GM18867 (cell line): ENCODE results near the gene SLX4.

Source experiments
- ATAC-seq: cut with Tn5 transposase; IDR thresholded peaks from one replicate; pipeline ENCODE4 v1.9.1; 2021; ENCODE audit warnings: mild to moderate bottlenecking, moderate library complexity; ENCODE audit not compliant: unreplicated experiment

Gene SLX4

DNA sequence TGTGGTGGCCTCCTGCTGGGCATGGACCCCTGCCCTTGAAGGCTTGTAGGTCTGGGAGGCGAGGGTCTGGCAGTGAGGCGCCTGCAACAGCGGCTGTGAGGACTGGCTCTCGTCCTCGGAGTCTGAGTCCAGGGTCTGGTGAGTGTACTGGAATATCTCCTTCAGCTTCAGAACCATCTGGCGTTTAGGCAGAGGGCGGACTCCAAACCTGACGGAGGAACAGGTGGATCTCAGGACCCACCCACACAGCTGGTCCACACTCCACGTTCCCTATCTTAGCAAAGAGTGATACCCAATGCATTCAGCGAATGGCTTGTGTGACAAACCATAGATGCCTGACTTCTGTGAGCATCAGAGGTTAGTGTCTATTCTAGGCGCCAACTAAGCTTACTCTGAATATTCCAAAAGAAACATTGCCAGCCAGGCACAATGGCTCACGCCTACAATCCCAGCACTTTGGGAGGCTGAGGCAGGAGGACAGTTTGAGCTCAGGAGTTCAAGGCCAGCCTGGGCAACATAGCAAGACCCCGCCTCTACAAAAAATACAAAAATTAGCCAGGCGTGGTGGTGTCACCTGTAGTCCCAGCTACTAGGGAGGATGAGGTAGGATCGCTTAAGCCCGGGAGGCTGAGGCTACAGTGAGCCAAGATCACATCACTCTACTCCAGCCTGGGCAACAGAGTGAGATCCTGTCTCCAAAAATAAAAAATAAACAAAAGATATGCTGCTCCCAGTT lies 27.9 kb downstream of the SLX4 start:
- ATAC-seq = no peak

- no peak for ATAC-seq
Observed at GRCh38 chr16:3582276-3583165, 28.9 kb downstream of the SLX4 start.

GRCh38 chr16:3581392-3581791 lies 30.0 kb downstream of the SLX4 start:
- no peak for ATAC-seq

GRCh38 chr16:3580686-3581085 lies 30.7 kb downstream of the SLX4 start:
- ATAC-seq = no peak

DNA sequence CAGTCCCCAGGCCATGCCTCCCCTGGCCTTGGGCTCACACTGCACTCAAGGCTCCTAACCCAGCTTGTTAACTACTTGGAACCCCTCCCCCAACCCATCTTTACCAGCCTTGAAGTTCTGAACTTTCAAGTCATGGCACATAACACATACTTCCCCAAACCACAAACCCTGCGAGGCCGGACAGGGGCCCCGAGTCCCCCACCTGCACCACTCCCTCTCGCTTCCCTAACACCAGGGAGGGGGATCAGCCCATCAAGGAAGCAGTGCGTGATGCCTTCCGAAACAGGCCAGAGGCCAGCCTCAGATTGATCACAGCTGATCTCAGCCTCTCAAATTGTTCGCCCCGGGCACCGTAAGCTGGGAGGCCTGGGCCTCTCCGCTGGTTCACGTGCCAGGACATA lies 31.2 kb downstream of the SLX4 start:
- ATAC-seq = no peak

GRCh38 chr16:3579776-3580175 lies 31.6 kb downstream of the SLX4 start:
- no peak for ATAC-seq

GRCh38 chr16:3578610-3579551 lies 32.5 kb downstream of the SLX4 start:
- peak; percentile 59 for ATAC-seq

DNA sequence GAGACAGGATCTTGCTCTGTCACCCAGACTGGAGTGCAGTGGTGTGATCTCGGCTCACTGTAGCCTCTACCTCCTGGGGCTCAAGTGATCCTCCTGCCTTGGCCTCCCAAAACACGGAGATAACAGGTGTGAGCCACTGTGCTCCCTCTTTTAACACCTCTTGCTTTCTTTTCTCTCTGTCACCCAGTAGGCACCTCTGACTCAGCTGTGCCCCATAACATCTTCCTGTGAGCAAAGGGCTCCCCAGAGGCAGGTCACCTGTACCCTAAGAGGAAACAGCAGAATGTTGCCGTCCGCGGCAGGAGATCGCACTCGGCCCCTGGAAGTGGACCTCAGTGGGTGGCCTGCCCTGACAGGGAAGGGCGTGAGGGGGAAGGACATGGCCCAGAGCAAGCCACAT lies 33.3 kb downstream of the SLX4 start:
- peak; percentile 23 for ATAC-seq

GRCh38 chr16:3577302-3577752 lies 34.1 kb downstream of the SLX4 start, which contains the start of gene NLRC3:
TSS of gene NLRC3 (minus strand) at chr16:3577403. CDS start at chr16:3565036, 12,367 bp downstream.
- no peak for ATAC-seq

GRCh38 chr16:3576211-3576610 lies 35.2 kb downstream of the SLX4 start:
- no peak for ATAC-seq

DNA sequence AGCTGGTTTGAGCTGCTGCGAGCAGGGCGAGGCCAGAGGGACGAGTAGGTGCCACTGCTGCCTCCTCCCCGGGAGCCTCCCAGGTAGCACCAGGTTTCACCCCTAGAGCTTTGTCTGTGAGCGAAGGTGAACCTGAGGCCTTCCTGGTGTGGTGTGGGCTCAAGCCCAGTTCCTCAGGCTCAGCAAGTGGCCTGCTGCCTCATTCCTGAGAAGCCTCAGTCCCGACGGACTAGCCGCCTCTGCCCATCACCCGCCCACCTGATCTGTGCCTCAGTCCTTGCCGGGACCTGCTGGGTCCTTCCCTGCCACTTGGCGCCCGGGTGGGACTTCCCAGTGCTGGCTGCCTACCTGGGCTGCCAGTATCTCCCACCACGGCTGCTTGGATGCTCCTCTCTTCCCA lies 35.9 kb downstream of the SLX4 start:
- no peak for ATAC-seq

DNA sequence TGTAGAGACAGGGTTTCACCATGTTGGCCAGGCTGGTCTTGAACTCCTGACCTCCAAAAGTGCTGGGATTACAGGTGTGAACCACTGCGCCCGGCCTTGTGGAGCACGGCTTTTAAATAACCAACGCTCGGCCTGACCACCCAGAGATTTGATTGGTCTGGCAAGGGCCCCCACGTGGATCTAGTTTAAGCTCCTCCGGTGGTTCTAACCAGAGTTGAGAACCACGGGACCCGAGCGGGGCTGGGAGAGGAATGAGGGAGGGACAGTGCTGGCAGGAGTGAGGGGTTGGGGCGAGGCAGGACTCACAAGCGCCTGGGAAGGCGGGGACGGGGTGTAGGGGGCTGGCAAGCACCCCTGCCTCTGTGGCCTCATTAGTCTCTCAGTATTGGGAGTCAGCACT lies 37.2 kb downstream of the SLX4 start:
- ATAC-seq = no peak

DNA sequence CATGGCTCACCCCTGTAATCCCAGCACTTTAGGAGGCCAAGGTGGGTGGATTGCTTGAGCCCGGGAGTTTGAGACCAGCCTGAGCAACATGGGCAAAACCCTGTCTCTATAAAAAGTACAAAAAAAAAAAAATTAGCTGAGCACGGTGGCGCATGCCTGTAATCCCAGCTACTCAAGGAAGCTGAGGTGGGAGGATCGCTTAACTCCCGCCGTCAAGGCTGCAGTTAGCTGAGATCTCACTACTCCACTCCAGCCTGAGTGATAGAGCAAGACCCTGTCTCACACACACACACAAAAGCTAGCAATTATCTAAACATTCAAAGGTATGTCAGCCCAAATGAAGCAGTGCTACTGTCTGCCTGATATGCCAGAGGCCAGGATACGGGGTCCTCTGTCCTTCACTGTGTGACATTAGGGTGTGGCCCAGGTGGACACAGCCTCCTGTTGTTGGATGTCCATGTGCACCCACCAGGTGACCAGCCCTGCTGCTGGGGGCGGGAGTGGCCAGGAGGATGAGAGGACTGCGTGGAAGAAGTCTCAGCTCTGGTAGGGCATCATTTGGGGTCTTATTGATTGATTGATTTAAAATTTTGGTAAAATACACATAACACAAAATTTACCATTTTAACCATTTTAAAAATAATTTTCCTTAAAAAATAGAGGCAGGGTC lies 38.1 kb downstream of the SLX4 start:
- no peak for ATAC-seq

GRCh38 chr16:3570420-3571062 lies 40.9 kb downstream of the SLX4 start:
- no peak for ATAC-seq

DNA sequence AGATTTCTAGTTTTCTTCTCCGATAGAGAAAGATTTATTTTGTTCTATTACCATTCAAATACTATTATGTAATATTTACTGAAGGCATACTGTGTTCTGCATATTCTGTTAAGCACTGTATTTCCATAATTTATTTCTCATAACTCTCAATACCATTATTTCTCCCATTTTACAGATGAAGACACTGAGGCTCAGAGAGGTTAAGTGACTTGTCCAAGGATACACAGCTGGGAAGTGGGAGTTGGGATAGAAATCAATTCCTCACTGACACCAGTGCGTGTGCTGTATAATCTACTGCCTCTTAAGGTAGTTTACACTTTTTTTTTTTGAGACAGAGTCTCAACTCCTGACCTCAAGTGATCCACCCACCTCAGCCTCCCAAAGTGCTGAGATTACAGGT lies 41.6 kb downstream of the SLX4 start:
- no peak for ATAC-seq

DNA sequence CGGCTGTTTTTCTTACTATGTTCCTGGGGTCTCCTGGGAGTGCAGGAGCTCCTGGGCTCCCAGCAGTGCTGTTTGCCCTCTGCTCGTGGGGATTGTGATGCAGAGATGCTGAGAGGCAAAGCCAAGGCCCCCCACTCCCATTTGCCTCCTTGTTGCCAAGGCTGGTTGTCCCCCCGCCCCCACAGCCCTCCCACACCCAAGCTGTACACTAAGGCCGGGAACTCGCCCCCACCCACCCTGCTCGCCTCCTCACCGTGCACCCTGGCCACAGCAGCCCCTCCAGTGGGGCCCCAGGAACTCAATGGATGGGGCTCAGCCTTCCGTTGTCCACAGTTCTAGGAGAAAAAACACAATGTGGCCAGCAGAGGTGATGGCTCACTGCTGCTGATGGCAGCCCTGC lies 44.4 kb downstream of the SLX4 start:
- no peak for ATAC-seq

DNA sequence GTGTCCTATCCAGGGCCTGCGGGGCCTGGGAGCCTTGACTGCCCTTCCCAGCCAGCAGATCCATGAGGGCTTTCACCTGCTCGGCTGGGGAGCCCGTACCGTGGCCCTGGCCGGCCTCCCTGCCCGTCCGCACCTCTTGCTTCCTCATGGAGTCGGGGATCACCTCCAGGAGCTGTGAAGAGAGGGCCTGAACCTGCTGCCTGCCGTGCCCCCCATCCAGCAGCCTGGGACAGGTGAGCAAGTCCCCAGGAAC lies 46.6 kb downstream of the SLX4 start:
- ATAC-seq = no peak

DNA sequence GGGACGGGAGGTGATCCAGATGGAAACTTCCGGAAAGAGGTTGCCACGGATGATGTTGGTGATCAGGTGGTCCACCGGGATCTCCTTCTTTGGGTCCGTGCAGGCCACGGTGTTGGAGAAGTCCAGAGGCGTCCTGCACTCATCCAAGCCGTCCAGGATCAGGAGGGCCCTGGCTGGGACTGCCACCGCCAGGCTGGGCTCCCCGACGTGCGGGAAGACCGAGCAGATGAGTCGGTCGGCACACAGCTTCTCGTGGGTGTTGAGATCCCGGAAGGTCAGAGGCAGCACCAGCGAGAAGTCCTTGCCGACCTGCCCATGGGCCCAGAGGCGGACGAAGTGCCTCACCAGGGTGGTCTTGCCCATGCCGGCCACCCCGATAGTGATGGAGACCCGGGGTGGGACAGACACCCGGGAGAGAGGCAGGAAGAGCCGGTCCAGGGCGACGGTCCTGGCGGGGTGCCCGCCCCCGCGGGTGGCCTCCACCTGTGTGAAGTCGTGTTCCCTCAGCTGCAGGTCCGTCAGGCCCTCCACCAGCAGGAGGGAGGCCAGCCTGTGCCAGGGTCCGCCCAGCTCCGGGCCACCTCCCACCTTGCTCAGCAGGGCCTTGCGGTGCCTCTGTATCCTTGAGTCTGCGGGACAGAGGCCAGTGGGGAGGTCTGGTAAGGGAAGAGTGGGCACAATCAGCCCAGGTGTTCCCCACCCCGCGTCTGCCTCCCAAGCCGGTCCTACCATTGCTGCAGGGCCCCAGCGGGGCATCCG lies 47.1 kb downstream of the SLX4 start:
- ATAC-seq = no peak

GRCh38 chr16:3562914-3563480 lies 48.4 kb downstream of the SLX4 start:
- ATAC-seq = no peak
